A549 (cell line): ENCODE measurements around the gene ATXN10. TPM values are rescaled to one million over a fixed set of nuclear protein-coding genes. Genes with fewer than 3 reads are reported as not detected.

Experiments used
- ATAC-seq, 2 experiments: fragments of 200-7000 bp in 1 of 2; fragments of >200 bp in 1 of 2; cut with Nextera tagmentation in 1 of 2; cut with Tn5 transposase in 1 of 2; 3 replicates each; pipeline versions ENCODE4 v1.8.0 to v1.9.1; 2018 to 2020; ENCODE audit warnings: mild to moderate bottlenecking in 1 of 2, moderate library complexity in 1 of 2
- CTCF ChIA-PET: fragments of 300-600 bp; sonication (Branson Sonifier 250); formaldehyde crosslinking; extraction: SDS; loops from one replicate; lab custom pipeline; 2021; ENCODE audit warnings: antibody characterized with exemption, inconsistent platforms; lab: Yijun Ruan, JAX
- POLR2A ChIA-PET: fragments of 350-600 bp; formaldehyde crosslinking; extraction: SDS; loops from one replicate; lab custom pipeline; 2021; ENCODE audit warnings: antibody characterized with exemption, inconsistent platforms; lab: Yijun Ruan, JAX
- DNase-seq, 2 experiments: peaks; one replicate each; pipeline versions ENCODE4 v3.0.0 to v3.0.0-alpha.2; 2011 to 2016; ENCODE audit warnings: low read depth in 1 of 2, low spot score in 1 of 2
- FAIRE-seq: peaks from 2 replicates; lab custom pipeline; 2011; peaks lifted over from hg19 to GRCh38; lab: Jason Lieb, UNC
- H3K27ac ChIP-seq, 2 experiments: fragments of >200 bp; sonication (Bioruptor Twin); formaldehyde crosslinking; 3 replicates each; pipeline ENCODE4 v1.5.1; 2016 to 2017
- H3K4me1 ChIP-seq: fragments of >200 bp; sonication (Bioruptor Twin); formaldehyde crosslinking; 3 replicates; pipeline ENCODE4 v1.6.1; 2016
- H3K4me2 ChIP-seq: fragments of >200 bp; sonication (Bioruptor Twin); formaldehyde crosslinking; 3 replicates; pipeline ENCODE4 v1.6.1; 2016
- H3K4me3 ChIP-seq: fragments of >200 bp; sonication (Bioruptor Twin); formaldehyde crosslinking; 3 replicates; pipeline ENCODE4 v1.5.1; 2016
- H3K9me3 ChIP-seq: fragments of >200 bp; sonication (Bioruptor Twin); formaldehyde crosslinking; 3 replicates; pipeline ENCODE4 v1.6.1; 2016
- ATOH8 ChIP-seq: fragments of 250-450 bp; sonication (Bioruptor Pico); IDR thresholded peaks from 2 replicates; pipeline ENCODE4 v1.5.0; 2020; ENCODE audit warnings: low read depth, mild to moderate bottlenecking, moderate library complexity
- CEBPB ChIP-seq, 2 experiments: fragments of >200 bp in 1 of 2; sonication (Bioruptor Twin) in 1 of 2; formaldehyde crosslinking in 1 of 2; IDR thresholded peaks; 2 replicates each; pipeline ENCODE4 v1.6.1; 2012 to 2016
- CHD4 ChIP-seq: fragments of 200-600 bp; sonication (generic); IDR thresholded peaks from 2 replicates; pipeline ENCODE4 v1.6.1; 2016; ENCODE audit warnings: antibody characterized with exemption, mild to moderate bottlenecking, borderline replicate concordance
- EHF ChIP-seq: fragments of 250-450 bp; sonication (Bioruptor Pico); IDR thresholded peaks from 2 replicates; pipeline ENCODE4 v1.5.0; 2020; ENCODE audit warnings: mild to moderate bottlenecking
- EHMT2 ChIP-seq: fragments of 200-600 bp; sonication (generic); IDR thresholded peaks from 2 replicates; pipeline ENCODE4 v1.6.1; 2016; ENCODE audit warnings: antibody characterized with exemption, low read depth, mild to moderate bottlenecking, moderate library complexity
- ELK1 ChIP-seq: fragments of 150-350 bp; IDR thresholded peaks from 2 replicates; pipeline ENCODE4 v1.6.1; 2014; ENCODE audit warnings: low read depth, mild to moderate bottlenecking, low read length
- FOSB ChIP-seq: fragments of 250-450 bp; sonication (Bioruptor Pico); IDR thresholded peaks from 2 replicates; pipeline ENCODE4 v1.5.0; 2020; ENCODE audit warnings: mild to moderate bottlenecking, moderate library complexity
- HEYL ChIP-seq: fragments of 250-450 bp; sonication (Bioruptor Pico); IDR thresholded peaks from 2 replicates; pipeline ENCODE4 v1.8.0; 2021; ENCODE audit warnings: mild to moderate bottlenecking, moderate library complexity
- HMGXB4 ChIP-seq: fragments of 250-450 bp; sonication (Bioruptor Pico); IDR thresholded peaks from 2 replicates; pipeline ENCODE4 v1.5.0; 2021; ENCODE audit warnings: mild to moderate bottlenecking, moderate library complexity, borderline replicate concordance
- HOXA7 ChIP-seq: fragments of 250-450 bp; sonication (Bioruptor Pico); IDR thresholded peaks from 2 replicates; pipeline ENCODE4 v1.5.0; 2020; ENCODE audit warnings: mild to moderate bottlenecking, moderate library complexity
- HOXB13 ChIP-seq: fragments of 250-450 bp; sonication (Bioruptor Pico); IDR thresholded peaks from 2 replicates; pipeline ENCODE4 v1.5.0; 2020; ENCODE audit warnings: low read depth, mild to moderate bottlenecking, moderate library complexity
- HOXB5 ChIP-seq: fragments of 250-450 bp; sonication (Bioruptor Pico); IDR thresholded peaks from 2 replicates; pipeline ENCODE4 v1.5.0; 2020; ENCODE audit warnings: mild to moderate bottlenecking, moderate library complexity
- KDM1A ChIP-seq: fragments of 200-600 bp; sonication (generic); IDR thresholded peaks from 2 replicates; pipeline ENCODE4 v1.6.1; 2016; ENCODE audit warnings: low read depth, mild to moderate bottlenecking
- KDM5A ChIP-seq: fragments of 200-600 bp; sonication (generic); IDR thresholded peaks from 2 replicates; pipeline ENCODE4 v1.6.1; 2016; ENCODE audit warnings: antibody characterized with exemption, mild to moderate bottlenecking
- MAX ChIP-seq: IDR thresholded peaks from 2 replicates; pipeline ENCODE4 v1.6.1; 2012
- MYC ChIP-seq: IDR thresholded peaks from 2 replicates; pipeline ENCODE4 v1.6.1; 2012; ENCODE audit warnings: mild to moderate bottlenecking, inconsistent platforms, low read length, improper control_type of control experiment, borderline replicate concordance
- NFE2L2 ChIP-seq: fragments of 150-350 bp; conservative IDR thresholded peaks from 2 replicates; pipeline ENCODE4 v1.6.1; 2014; ENCODE audit warnings: low read length
- PBX3 ChIP-seq: IDR thresholded peaks from 2 replicates; pipeline ENCODE4 v1.6.1; 2012
- PHF8 ChIP-seq: fragments of 200-600 bp; sonication (generic); IDR thresholded peaks from 2 replicates; pipeline ENCODE4 v1.6.1; 2016; ENCODE audit warnings: low read depth, mild to moderate bottlenecking, antibody characterized with exemption, moderate library complexity, borderline replicate concordance
- RARB ChIP-seq: fragments of 250-450 bp; sonication (Bioruptor Pico); IDR thresholded peaks from 2 replicates; pipeline ENCODE4 v1.8.0; 2021; ENCODE audit warnings: mild to moderate bottlenecking, moderate library complexity
- SREBF2 ChIP-seq: fragments of 450-650 bp; IDR thresholded peaks from 2 replicates; pipeline ENCODE4 v1.6.1; 2014; ENCODE audit warnings: mild to moderate bottlenecking, moderate library complexity
- TP53 ChIP-seq: fragments of 250-450 bp; sonication (Bioruptor Pico); IDR thresholded peaks from 2 replicates; pipeline ENCODE4 v1.5.0; 2021; ENCODE audit warnings: mild to moderate bottlenecking, moderate library complexity
- USF2 ChIP-seq: fragments of 450-650 bp; IDR thresholded peaks from 2 replicates; pipeline ENCODE4 v1.6.1; 2014; ENCODE audit warnings: antibody characterized with exemption
- ZNF302 ChIP-seq: fragments of 250-450 bp; sonication (Bioruptor Pico); IDR thresholded peaks from 2 replicates; pipeline ENCODE4 v1.9.0; 2021; ENCODE audit warnings: inconsistent platforms, mild to moderate bottlenecking, moderate library complexity
- ZSCAN20 ChIP-seq: fragments of 250-450 bp; sonication (Bioruptor Pico); IDR thresholded peaks from 2 replicates; pipeline ENCODE4 v1.8.0; 2022; ENCODE audit warnings: mild to moderate bottlenecking, moderate library complexity
- WGBS: methylation state at CpG from one replicate; pipeline ENCODE4 v1.1.6; 2017; ENCODE audit errors: missing lambda C conversion rate; 5-methylcytosine and 5-hydroxymethylcytosine counted together
- polyA plus RNA-seq, 4 experiments: library from polyadenylated mRNA; depleted of rRNA in 3 of 4; stranded (reverse); fragments of >200 nt; fragmentation: RNase III in 1 of 4; extraction: RNeasy Plus Mini Kit Qiagen cat#74134 plus additional on column Dnase treatment in 1 of 4; gene quantifications; 2 replicates in 3 of 4; 3 replicates in 1 of 4; pipeline ENCODE4 v1.2.3, GENCODE V29; 2011 to 2017

The ATXN10 gene
- polyA plus RNA-seq, 2 of the 4 experiments (the other 2 are of a cell fraction) = 126 to 281 TPM

- DNase-seq = no peak
- ChIA-PET CTCF (interaction anchor here (1.0 to 1.3 kb wide), 2 partner anchors 13 to 279 kb away, joined by 3 read pairs; no protein-coding TSS in a partner anchor), POLR2A (no interaction called here)
- peaks cover 14% of the 10 kb centered on the region; the same call in 2 of the 3 replicates for H3K9me3 ChIP-seq
- H3K4me2 ChIP-seq = no peak overlapping the region
- no peak for ATAC-seq
- H3K4me1 ChIP-seq = peaks cover 23% of the 10 kb centered on the region
- H3K27ac ChIP-seq = no peak overlapping the region
- H3K4me3 ChIP-seq = no peak overlapping the region
- no peak for TF ChIP-seq CHD4
- TF ChIP-seq EHF (CRISPR knock-in tag) = no peak
- no peak for TF ChIP-seq HEYL (CRISPR knock-in tag)
- TF ChIP-seq ZSCAN20 (CRISPR knock-in tag) = no peak
- no peak for TF ChIP-seq TP53 (CRISPR knock-in tag)
- TF ChIP-seq SREBF2 = no peak
- TF ChIP-seq RARB (CRISPR knock-in tag) = no peak
- TF ChIP-seq KDM1A = no peak
- no peak for TF ChIP-seq FOSB (CRISPR knock-in tag)
- 86% methylated on average over 14 of the region's 14 CpGs for WGBS
- FAIRE-seq = no peak
Observed at GRCh38 chr22:45833613-45834012, 162.0 kb downstream of the ATXN10 start.

- H3K4me1 ChIP-seq = peaks cover 23% of the 10 kb centered on the region
- no peak overlapping the region for H3K4me3 ChIP-seq
- H3K27ac ChIP-seq = no peak overlapping the region
- DNase-seq = no peak
- H3K4me2 ChIP-seq = no peak overlapping the region
- CTCF ChIA-PET = interaction anchor here (1.3 kb wide), 1 partner anchor 14 kb away, joined by 3 read pairs; no protein-coding TSS in a partner anchor
- no peak for TF ChIP-seq ZSCAN20 (CRISPR knock-in tag)
- TF ChIP-seq, all 56 proteins: peak for 0
- no peak for ATAC-seq
- POLR2A ChIA-PET = no interaction called here
- no peak for FAIRE-seq
- peaks cover 8% of the 10 kb centered on the region; the same call in 1 of the 3 replicates for H3K9me3 ChIP-seq
- WGBS = 80% methylated on average over 5 of the region's 5 CpGs
Observed at GRCh38 chr22:45834241-45834640, 162.6 kb downstream of the ATXN10 start.

GRCh38 chr22:45834795-45835194 lies 163.2 kb downstream of the ATXN10 start:
- no peak for TF ChIP-seq CEBPB (IDR thresholded peaks at IDR 0.05)
- no peak for TF ChIP-seq KDM5A
- no peak for TF ChIP-seq EHMT2
- TF ChIP-seq ZNF302 (CRISPR knock-in tag) = no peak
- TF ChIP-seq PBX3 = no peak
- TF ChIP-seq RARB (CRISPR knock-in tag) = no peak
- no peak for TF ChIP-seq ZSCAN20 (CRISPR knock-in tag)
- TF ChIP-seq MAX = no peak
- no peak for TF ChIP-seq HOXA7
- no peak for TF ChIP-seq ELK1
- no peak for TF ChIP-seq USF2
- no peak for TF ChIP-seq NFE2L2
- no peak for TF ChIP-seq ATOH8 (CRISPR knock-in tag)
- no peak for TF ChIP-seq HOXB5 (CRISPR knock-in tag)
- TF ChIP-seq HMGXB4 (CRISPR knock-in tag) = no peak
- TF ChIP-seq MYC = no peak
- no peak for TF ChIP-seq PHF8
- no peak for TF ChIP-seq HOXB13 (CRISPR knock-in tag)
- TF ChIP-seq SREBF2 = no peak
- no peak overlapping the region for H3K4me3 ChIP-seq
- no peak overlapping the region for H3K4me2 ChIP-seq
- POLR2A ChIA-PET = no interaction called here
- no peak for FAIRE-seq
- CTCF ChIA-PET = no interaction called here
- peaks cover 3% of the 10 kb centered on the region; the same call in 1 of the 3 replicates for H3K9me3 ChIP-seq
- WGBS = 97% methylated on average over 7 of the region's 10 CpGs
- peaks cover 23% of the 10 kb centered on the region for H3K4me1 ChIP-seq
- H3K27ac ChIP-seq = no peak overlapping the region
- ATAC-seq = no peak
- DNase-seq = no peak
